ENCODE data around the gene ARL8A. TPM values are rescaled to one million over a fixed set of nuclear protein-coding genes. Genes with fewer than 3 reads are reported as not detected.

The ARL8A gene
- total RNA-seq, 2 experiments from 2014 or later: 38.2 to 40.4 TPM

GRCh38 chr1:202154766-202155477 is 10.4 kb upstream of the ARL8A start:
- peaks cover 79% of the 10 kb centered on the region for H3K36me3 Mint-ChIP-seq
- no peaks in the 10 kb centered on the region for H3K9me3 Mint-ChIP-seq
- H3K4me3 Mint-ChIP-seq: no peak overlapping the region
- peak overlapping the region; percentile 75 for H3K27ac Mint-ChIP-seq
- ChIA-PET CTCF (interaction anchor here (0.6 to 3.4 kb wide), 18 partner anchors 8 to 326 kb away, joined by 3 to 21 read pairs (median 5); partner anchors contain the start of genes ARL8A and IPO9), POLR2A (interaction anchor here (1.2 to 2.8 kb wide), 5 partner anchors 9 to 25 kb away, joined by 3 to 23 read pairs (median 5); partner anchors contain the start of gene ARL8A)
- intact Hi-C loops (cut with micrococcal nuclease): no loop called here
- H3K27me3 Mint-ChIP-seq: no peaks in the 10 kb centered on the region
- DNase-seq: peak; percentile 65
- peaks cover 51% of the 10 kb centered on the region for H3K4me1 Mint-ChIP-seq (ENCODE audit: low read depth)

- H3K4me3 Mint-ChIP-seq: no peak overlapping the region
- peak overlapping the region; percentile 75 for H3K27ac Mint-ChIP-seq
- no peaks in the 10 kb centered on the region for H3K9me3 Mint-ChIP-seq
- CTCF ChIA-PET: interaction anchor here (0.6 to 3.4 kb wide), 17 partner anchors 8 to 326 kb away, joined by 3 to 21 read pairs (median 5); partner anchors contain the start of genes ARL8A and IPO9
- POLR2A ChIA-PET: interaction anchor here (0.8 to 2.8 kb wide), 5 partner anchors 8 to 21 kb away, joined by 3 to 23 read pairs (median 5); partner anchors contain the start of gene ARL8A
- no peaks in the 10 kb centered on the region for H3K27me3 Mint-ChIP-seq
- peaks cover 75% of the 10 kb centered on the region for H3K36me3 Mint-ChIP-seq
- H3K4me1 Mint-ChIP-seq (ENCODE audit: low read depth): peaks cover 51% of the 10 kb centered on the region
- intact Hi-C loops (cut with micrococcal nuclease): no loop called here
- DNase-seq: no peak
Measured at GRCh38 chr1:202154148-202154765, 9.7 kb upstream of the ARL8A start.

GRCh38 chr1:202153284-202153683 is 8.7 kb upstream of the ARL8A start:
- Mint-ChIP-seq H3K9me3 (no peaks in the 10 kb centered on the region), H3K36me3 (peaks cover 75% of the 10 kb centered on the region), H3K27me3 (no peaks in the 10 kb centered on the region), H3K4me1 (ENCODE audit: low read depth) (peaks cover 46% of the 10 kb centered on the region), H3K4me3 (no peak overlapping the region), H3K27ac (peak overlapping the region; percentile 58)
- DNase-seq: no peak
- CTCF ChIA-PET: interaction anchor here (2.4 to 3.4 kb wide), 2 partner anchors 10 to 162 kb away, joined by 8 to 19 read pairs; no protein-coding TSS in a partner anchor
- intact Hi-C loops (cut with micrococcal nuclease): no loop called here
- POLR2A ChIA-PET: no interaction called here

GRCh38 chr1:202152399-202152798 is 7.9 kb upstream of the ARL8A start:
- Mint-ChIP-seq H3K36me3 (peaks cover 73% of the 10 kb centered on the region), H3K4me1 (ENCODE audit: low read depth) (peaks cover 38% of the 10 kb centered on the region), H3K9me3 (no peaks in the 10 kb centered on the region), H3K27ac (no peak overlapping the region), H3K27me3 (no peaks in the 10 kb centered on the region), H3K4me3 (no peak overlapping the region)
- intact Hi-C loops (cut with micrococcal nuclease): no loop called here
- CTCF ChIA-PET: interaction anchor here (1.3 kb wide), 1 partner anchor 8 kb away, joined by 7 read pairs; the partner anchor contains the start of gene PTPN7
- POLR2A ChIA-PET: no interaction called here
- DNase-seq: no peak

- peaks cover 66% of the 10 kb centered on the region for H3K36me3 Mint-ChIP-seq
- no peak for DNase-seq
- no peak overlapping the region for H3K27ac Mint-ChIP-seq
- CTCF ChIA-PET: interaction anchor here (0.8 to 1.3 kb wide), 2 partner anchors 10 to 16 kb away, joined by 4 to 7 read pairs; partner anchors contain the start of gene PTPN7
- H3K4me3 Mint-ChIP-seq: no peak overlapping the region
- POLR2A ChIA-PET: interaction anchor here (0.6 to 1.2 kb wide), 2 partner anchors 12 to 43 kb away, joined by 3 read pairs; no protein-coding TSS in a partner anchor
- H3K27me3 Mint-ChIP-seq: no peaks in the 10 kb centered on the region
- no peaks in the 10 kb centered on the region for H3K9me3 Mint-ChIP-seq
- intact Hi-C loops (cut with micrococcal nuclease): no loop called here
- peaks cover 26% of the 10 kb centered on the region for H3K4me1 Mint-ChIP-seq (ENCODE audit: low read depth)
Measured at GRCh38 chr1:202151045-202151444, 6.5 kb upstream of the ARL8A start.

GRCh38 chr1:202150602-202151001 is 6.1 kb upstream of the ARL8A start:
- peaks cover 25% of the 10 kb centered on the region for H3K4me1 Mint-ChIP-seq (ENCODE audit: low read depth)
- ChIA-PET CTCF (no interaction called here), POLR2A (interaction anchor here (0.6 kb wide), 1 partner anchor 43 kb away, joined by 3 read pairs; no protein-coding TSS in a partner anchor)
- no peak for DNase-seq
- intact Hi-C loops (cut with micrococcal nuclease): no loop called here
- no peak overlapping the region for H3K4me3 Mint-ChIP-seq
- peaks cover 64% of the 10 kb centered on the region for H3K36me3 Mint-ChIP-seq
- H3K27me3 Mint-ChIP-seq: no peaks in the 10 kb centered on the region
- H3K27ac Mint-ChIP-seq: peak overlapping the region; percentile 44
- no peaks in the 10 kb centered on the region for H3K9me3 Mint-ChIP-seq

GRCh38 chr1:202150187-202150586 is 5.7 kb upstream of the ARL8A start:
- ChIA-PET POLR2A (interaction anchor here (8.2 kb wide), 1 partner anchor 11 kb away, joined by 57 read pairs; the partner anchor contains the start of gene PTPN7), CTCF (no interaction called here)
- Mint-ChIP-seq H3K9me3 (no peaks in the 10 kb centered on the region), H3K27me3 (no peaks in the 10 kb centered on the region), H3K27ac (peak overlapping the region; percentile 28), H3K36me3 (peaks cover 59% of the 10 kb centered on the region), H3K4me1 (ENCODE audit: low read depth) (peaks cover 25% of the 10 kb centered on the region), H3K4me3 (no peak overlapping the region)
- no peak for DNase-seq
- intact Hi-C loops (cut with micrococcal nuclease): no loop called here

GRCh38 chr1:202149566-202149965 is 5.0 kb upstream of the ARL8A start:
- Mint-ChIP-seq H3K9me3 (no peaks in the 10 kb centered on the region), H3K4me1 (ENCODE audit: low read depth) (peaks cover 20% of the 10 kb centered on the region), H3K36me3 (peaks cover 53% of the 10 kb centered on the region), H3K27ac (no peak overlapping the region), H3K27me3 (no peaks in the 10 kb centered on the region), H3K4me3 (no peak overlapping the region)
- ChIA-PET POLR2A (interaction anchor here (8.2 kb wide), 1 partner anchor 12 kb away, joined by 57 read pairs; the partner anchor contains the start of gene PTPN7), CTCF (no interaction called here)
- intact Hi-C loops (cut with micrococcal nuclease): no loop called here
- no peak for DNase-seq

GRCh38 chr1:202148391-202148790 is 3.9 kb upstream of the ARL8A start:
- CTCF ChIA-PET: interaction anchor here (1.8 to 3.0 kb wide), 2 partner anchors 11 to 13 kb away, joined by 5 to 15 read pairs; partner anchors contain the start of gene PTPN7
- H3K4me3 Mint-ChIP-seq: no peak overlapping the region
- DNase-seq: no peak
- no peaks in the 10 kb centered on the region for H3K27me3 Mint-ChIP-seq
- no peaks in the 10 kb centered on the region for H3K9me3 Mint-ChIP-seq
- intact Hi-C loops (cut with micrococcal nuclease): no loop called here
- POLR2A ChIA-PET: interaction anchor here (4.6 to 8.2 kb wide), 2 partner anchors 7 to 13 kb away, joined by 23 to 57 read pairs; partner anchors contain the start of gene PTPN7
- H3K36me3 Mint-ChIP-seq: peaks cover 48% of the 10 kb centered on the region
- peaks cover 20% of the 10 kb centered on the region for H3K4me1 Mint-ChIP-seq (ENCODE audit: low read depth)
- H3K27ac Mint-ChIP-seq: no peak overlapping the region

GRCh38 chr1:202146993-202147392 is 2.5 kb upstream of the ARL8A start:
- Mint-ChIP-seq H3K4me1 (ENCODE audit: low read depth) (peaks cover 32% of the 10 kb centered on the region), H3K4me3 (no peak overlapping the region), H3K36me3 (peaks cover 38% of the 10 kb centered on the region), H3K27ac (peak overlapping the region; percentile 5), H3K27me3 (no peaks in the 10 kb centered on the region), H3K9me3 (no peaks in the 10 kb centered on the region)
- CTCF ChIA-PET: interaction anchor here (0.7 to 3.0 kb wide), 3 partner anchors 8 to 13 kb away, joined by 3 to 17 read pairs (median 15); partner anchors contain the start of gene PTPN7
- intact Hi-C loops (cut with micrococcal nuclease): no loop called here
- DNase-seq: no peak
- POLR2A ChIA-PET: interaction anchor here (1.3 to 8.2 kb wide), 4 partner anchors 8 to 17 kb away, joined by 3 to 57 read pairs (median 13); partner anchors contain the start of gene PTPN7

- Mint-ChIP-seq H3K4me3 (no peak overlapping the region), H3K9me3 (no peaks in the 10 kb centered on the region), H3K36me3 (peaks cover 34% of the 10 kb centered on the region), H3K4me1 (ENCODE audit: low read depth) (peaks cover 35% of the 10 kb centered on the region), H3K27ac (no peak overlapping the region), H3K27me3 (no peaks in the 10 kb centered on the region)
- CTCF ChIA-PET: interaction anchor here (0.7 to 3.0 kb wide), 3 partner anchors 9 to 14 kb away, joined by 3 to 17 read pairs (median 15); partner anchors contain the start of gene PTPN7
- intact Hi-C loops (cut with micrococcal nuclease): no loop called here
- POLR2A ChIA-PET: interaction anchor here (4.6 to 8.2 kb wide), 2 partner anchors 9 to 15 kb away, joined by 23 to 57 read pairs; partner anchors contain the start of gene PTPN7
- DNase-seq: no peak
Measured at GRCh38 chr1:202146279-202146678, 1.7 kb upstream of the ARL8A start.
